ENCODE results near the gene CDS2.
"Not testable (repeated sequence)": the region's sequence is repeated elsewhere in the genome, so short reads cannot be mapped to it uniquely, and the experiment has no call there.

- TF ChIP-seq POLR2A (IDR thresholded peaks at IDR 0.05), result not testable (repeated sequence)
- TF ChIP-seq, protein P1, sequence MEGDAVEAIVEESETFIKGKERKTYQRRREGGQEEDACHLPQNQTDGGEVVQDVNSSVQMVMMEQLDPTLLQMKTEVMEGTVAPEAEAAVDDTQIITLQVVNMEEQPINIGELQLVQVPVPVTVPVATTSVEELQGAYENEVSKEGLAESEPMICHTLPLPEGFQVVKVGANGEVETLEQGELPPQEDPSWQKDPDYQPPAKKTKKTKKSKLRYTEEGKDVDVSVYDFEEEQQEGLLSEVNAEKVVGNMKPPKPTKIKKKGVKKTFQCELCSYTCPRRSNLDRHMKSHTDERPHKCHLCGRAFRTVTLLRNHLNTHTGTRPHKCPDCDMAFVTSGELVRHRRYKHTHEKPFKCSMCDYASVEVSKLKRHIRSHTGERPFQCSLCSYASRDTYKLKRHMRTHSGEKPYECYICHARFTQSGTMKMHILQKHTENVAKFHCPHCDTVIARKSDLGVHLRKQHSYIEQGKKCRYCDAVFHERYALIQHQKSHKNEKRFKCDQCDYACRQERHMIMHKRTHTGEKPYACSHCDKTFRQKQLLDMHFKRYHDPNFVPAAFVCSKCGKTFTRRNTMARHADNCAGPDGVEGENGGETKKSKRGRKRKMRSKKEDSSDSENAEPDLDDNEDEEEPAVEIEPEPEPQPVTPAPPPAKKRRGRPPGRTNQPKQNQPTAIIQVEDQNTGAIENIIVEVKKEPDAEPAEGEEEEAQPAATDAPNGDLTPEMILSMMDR (IDR thresholded peaks at IDR 0.05), result not testable (repeated sequence)
These were observed 26.9 kb upstream of the CDS2 start for GRCh38 chr20:5099909-5100308.

All from lower leg skin (tissue), 3 donors.